ENCODE measurements around the gene NDUFB10. TPM values are rescaled to one million over a fixed set of nuclear protein-coding genes. Genes with fewer than 3 reads are reported as not detected.

NDUFB10 gene
- total and polyA plus RNA-seq, 8 donors = 28.6 to 285 (median 92.9) TPM

DNA sequence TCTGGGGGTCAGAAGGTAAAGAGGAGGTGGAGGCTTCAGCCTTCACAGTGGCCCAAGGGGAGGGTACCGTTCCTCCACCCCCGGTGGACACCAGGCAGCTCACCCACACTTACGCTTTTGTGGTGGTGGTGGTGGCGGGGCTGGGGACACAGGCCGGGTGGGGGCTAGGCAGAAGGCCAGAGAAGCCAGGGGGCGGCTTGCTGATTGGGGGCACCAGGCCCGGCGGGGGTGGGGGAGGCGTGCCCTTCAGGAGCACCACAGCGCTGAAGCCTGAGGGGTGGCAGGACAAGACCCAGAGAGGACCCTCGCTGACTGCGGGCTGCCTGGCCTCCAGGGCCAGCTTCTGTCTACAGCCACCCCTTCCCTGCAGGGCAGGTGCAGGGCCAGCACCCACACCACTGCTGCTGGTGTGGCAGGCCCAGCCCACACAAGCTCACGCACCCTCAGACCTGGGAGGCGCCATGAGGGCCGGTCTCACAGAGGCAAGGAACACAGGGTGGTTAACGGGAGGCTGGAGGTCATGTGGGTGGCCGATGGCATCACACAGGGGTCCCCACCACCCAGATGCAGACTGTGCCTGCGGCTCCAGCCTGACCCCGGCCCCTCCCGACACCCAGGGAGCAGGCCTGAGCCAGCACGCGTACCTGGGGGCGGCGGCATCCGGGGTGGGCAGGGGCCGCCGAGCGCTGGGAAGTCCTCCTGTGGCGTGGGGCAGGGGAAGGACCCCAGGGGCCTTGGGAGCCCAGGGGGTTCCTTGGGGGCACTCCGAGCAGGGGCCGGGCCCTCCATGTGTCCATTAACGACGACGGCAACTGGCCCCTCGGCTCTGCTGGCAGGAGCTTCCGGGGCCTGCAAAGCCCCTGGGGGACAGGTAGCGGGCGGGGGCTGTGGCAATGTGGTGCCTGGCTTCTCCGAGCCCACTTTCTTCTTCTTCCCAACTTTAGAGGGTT, 39.8 kb downstream of the NDUFB10 start:
- no peak overlapping the region for H3K4me3 ChIP-seq
- no peak for DNase-seq
- TF ChIP-seq, protein P1, sequence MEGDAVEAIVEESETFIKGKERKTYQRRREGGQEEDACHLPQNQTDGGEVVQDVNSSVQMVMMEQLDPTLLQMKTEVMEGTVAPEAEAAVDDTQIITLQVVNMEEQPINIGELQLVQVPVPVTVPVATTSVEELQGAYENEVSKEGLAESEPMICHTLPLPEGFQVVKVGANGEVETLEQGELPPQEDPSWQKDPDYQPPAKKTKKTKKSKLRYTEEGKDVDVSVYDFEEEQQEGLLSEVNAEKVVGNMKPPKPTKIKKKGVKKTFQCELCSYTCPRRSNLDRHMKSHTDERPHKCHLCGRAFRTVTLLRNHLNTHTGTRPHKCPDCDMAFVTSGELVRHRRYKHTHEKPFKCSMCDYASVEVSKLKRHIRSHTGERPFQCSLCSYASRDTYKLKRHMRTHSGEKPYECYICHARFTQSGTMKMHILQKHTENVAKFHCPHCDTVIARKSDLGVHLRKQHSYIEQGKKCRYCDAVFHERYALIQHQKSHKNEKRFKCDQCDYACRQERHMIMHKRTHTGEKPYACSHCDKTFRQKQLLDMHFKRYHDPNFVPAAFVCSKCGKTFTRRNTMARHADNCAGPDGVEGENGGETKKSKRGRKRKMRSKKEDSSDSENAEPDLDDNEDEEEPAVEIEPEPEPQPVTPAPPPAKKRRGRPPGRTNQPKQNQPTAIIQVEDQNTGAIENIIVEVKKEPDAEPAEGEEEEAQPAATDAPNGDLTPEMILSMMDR (IDR thresholded peaks at IDR 0.05) = no peak
- TF ChIP-seq POLR2AphosphoS5 (IDR thresholded peaks at IDR 0.05) (no peak), POLR2A (IDR thresholded peaks at IDR 0.05) (no peak), EP300 (IDR thresholded peaks at IDR 0.05) (no peak)
- H3K36me3 ChIP-seq = peaks cover 52 to 79% (median 70%) of the 10 kb centered on the region in 4 donors
- no peak overlapping the region for H3K27ac ChIP-seq
- intact Hi-C loops (cut with DNase I; ENCODE audit: low total_unique reads) = no loop called here
- no peaks in the 10 kb centered on the region for H3K27me3 ChIP-seq
- peaks cover 4 to 14% (median 12%) of the 10 kb centered on the region in 4 donors for H3K4me1 ChIP-seq
- 93 to 95% (median 94%) methylated on average over 19 to 39 of the region's 39 CpGs for WGBS, 5 donors
- no peaks in the 10 kb centered on the region for H3K9me3 ChIP-seq

DNA sequence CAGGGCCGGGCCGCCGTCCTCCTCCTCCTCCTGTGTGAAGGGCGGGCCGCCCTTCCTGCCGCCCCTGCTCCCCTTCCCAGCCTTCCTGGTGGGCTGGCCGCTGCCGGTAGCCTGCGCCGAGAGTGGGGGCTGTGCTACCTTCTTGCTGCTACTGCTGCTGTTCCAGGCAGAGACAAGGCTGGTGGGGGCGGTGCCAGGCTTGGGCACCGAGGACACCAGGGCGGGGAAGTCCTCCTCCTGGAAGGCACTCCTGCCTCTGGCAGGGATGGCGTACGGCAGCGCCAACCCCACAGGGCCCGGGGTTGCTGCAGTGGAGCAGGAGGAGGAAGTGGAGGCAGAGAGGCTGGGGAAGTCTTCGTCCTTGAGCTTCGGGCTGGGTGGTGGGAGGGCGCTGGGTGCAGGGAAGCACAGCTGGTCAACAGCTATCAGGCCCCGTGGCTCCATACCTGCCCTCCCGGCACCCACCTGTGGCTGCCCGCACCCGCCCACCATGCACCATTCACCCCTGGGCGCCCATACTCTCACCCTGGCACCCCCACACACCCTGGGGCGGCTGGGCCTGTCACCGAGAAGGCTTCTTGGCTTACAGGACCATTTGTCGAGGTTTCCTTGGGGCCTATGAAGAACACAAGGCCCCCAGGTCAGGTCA, 40.7 kb downstream of the NDUFB10 start:
- intact Hi-C loops (cut with DNase I; ENCODE audit: low total_unique reads) = no loop called here
- H3K27ac ChIP-seq = no peak overlapping the region
- TF ChIP-seq, protein P1 (IDR thresholded peaks at IDR 0.05) = no peak
- TF ChIP-seq POLR2AphosphoS5 (IDR thresholded peaks at IDR 0.05) = no peak
- no peak for TF ChIP-seq POLR2A (IDR thresholded peaks at IDR 0.05)
- TF ChIP-seq EP300 (IDR thresholded peaks at IDR 0.05) = no peak
- peaks cover 12 to 22% (median 20%) of the 10 kb centered on the region in 4 donors for H3K4me1 ChIP-seq
- no peaks in the 10 kb centered on the region for H3K27me3 ChIP-seq
- WGBS, 5 donors = 88 to 92% (median 90%) methylated on average over 12 to 28 of the region's 28 CpGs
- H3K36me3 ChIP-seq = peaks cover 52 to 79% (median 72%) of the 10 kb centered on the region in 4 donors
- no peak for DNase-seq
- H3K9me3 ChIP-seq = no peaks in the 10 kb centered on the region
- H3K4me3 ChIP-seq = no peak overlapping the region

DNA sequence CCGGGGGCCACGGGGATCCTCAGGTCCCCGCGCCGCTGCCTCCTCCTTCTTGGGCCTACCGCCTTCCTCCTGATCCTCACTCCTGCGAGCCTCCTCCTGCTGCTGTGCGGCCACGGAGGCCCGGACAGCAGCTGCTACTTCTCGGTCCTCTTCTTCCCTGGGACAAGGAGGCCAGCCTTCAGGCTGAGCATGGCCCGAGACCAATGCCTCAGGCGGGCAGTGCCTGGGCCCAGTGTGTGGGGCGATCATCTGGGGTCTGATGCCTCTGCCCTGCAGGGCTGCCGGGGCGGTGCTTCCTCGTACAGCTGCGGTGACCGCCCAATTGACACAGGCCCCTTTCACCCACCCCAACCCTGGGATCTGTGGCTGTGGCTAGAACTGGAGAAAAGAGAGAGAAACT, 41.7 kb downstream of the NDUFB10 start:
- DNase-seq = no peak
- no peak for TF ChIP-seq EP300 (IDR thresholded peaks at IDR 0.05)
- Histone ChIP-seq H3K27ac (no peak overlapping the region), H3K4me1 (peaks cover 22 to 32% (median 30%) of the 10 kb centered on the region in 4 donors), H3K27me3 (no peaks in the 10 kb centered on the region), H3K4me3 (no peak overlapping the region), H3K9me3 (no peaks in the 10 kb centered on the region), H3K36me3 (peaks cover 52 to 83% (median 76%) of the 10 kb centered on the region in 4 donors)
- intact Hi-C loops (cut with DNase I; ENCODE audit: low total_unique reads) = no loop called here
- WGBS, 5 donors = 95 to 98% (median 96%) methylated on average over 13 to 19 of the region's 19 CpGs

DNA sequence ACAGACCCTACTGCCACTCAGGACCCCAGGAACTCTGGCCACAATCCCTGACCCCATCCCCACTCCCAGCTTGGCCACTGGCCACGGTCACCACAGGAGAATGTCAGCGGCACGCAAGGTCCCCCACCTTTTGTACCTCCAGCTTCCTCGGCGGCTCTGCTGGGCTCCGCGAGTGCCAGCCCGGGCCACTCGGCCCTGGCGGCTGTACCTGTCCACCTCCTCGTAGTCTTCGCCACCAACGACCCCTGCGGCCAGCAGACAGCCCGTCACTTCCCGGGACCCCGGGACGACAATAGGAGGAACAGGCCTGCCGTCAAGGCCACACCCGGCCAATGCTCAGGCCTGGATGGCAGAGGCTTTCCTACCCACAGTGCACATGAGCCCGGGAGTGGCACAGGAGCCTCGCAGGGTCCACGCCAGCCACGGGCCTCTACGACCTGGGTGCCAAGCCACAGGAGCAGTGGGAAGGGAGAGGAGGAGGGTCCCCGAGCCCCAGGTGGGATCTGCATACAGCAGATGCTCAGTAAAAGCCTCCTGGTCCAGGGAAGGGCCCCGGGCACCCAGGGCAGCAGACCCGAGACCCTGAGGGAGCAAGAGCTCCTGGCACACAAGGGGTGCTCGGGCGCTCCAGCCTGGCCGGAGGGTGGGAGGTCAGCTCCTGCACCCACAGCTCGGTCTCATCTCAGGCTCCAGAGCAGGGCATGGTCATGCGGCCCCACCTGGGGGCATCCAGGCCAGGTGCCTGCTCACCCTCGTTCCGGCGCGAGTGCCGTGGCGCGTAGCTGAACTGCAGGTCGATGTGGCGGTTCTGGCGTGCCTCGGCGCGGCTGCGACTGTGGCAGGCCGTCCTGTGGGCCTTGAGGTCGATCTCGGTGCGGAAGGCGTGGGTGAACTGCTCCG, 42.4 kb downstream of the NDUFB10 start:
- 94 to 97% (median 95%) methylated on average over 45 to 53 of the region's 53 CpGs for WGBS, 5 donors

More for the DNA sequence above, 42.4 kb downstream of the NDUFB10 start:
- peaks cover 29 to 39% (median 35%) of the 10 kb centered on the region in 4 donors for H3K4me1 ChIP-seq
- DNase-seq = no peak
- TF ChIP-seq, protein P1 (IDR thresholded peaks at IDR 0.05) = no peak
- TF ChIP-seq POLR2A (IDR thresholded peaks at IDR 0.05) (no peak), EP300 (IDR thresholded peaks at IDR 0.05) (no peak), POLR2AphosphoS5 (IDR thresholded peaks at IDR 0.05) (no peak)
- H3K4me3 ChIP-seq = no peak overlapping the region
- no peaks in the 10 kb centered on the region for H3K27me3 ChIP-seq
- H3K36me3 ChIP-seq = peaks cover 52 to 81% (median 76%) of the 10 kb centered on the region in 4 donors
- H3K9me3 ChIP-seq = no peaks in the 10 kb centered on the region
- no peak overlapping the region for H3K27ac ChIP-seq
- intact Hi-C loops (cut with DNase I; ENCODE audit: low total_unique reads) = no loop called here
